Body of pancreas (tissue), 4 donors: Measurements from ENCODE around the gene TXNDC5.

Source experiments
- POLR2A ChIP-seq, 3 donors: fragments of 450-650 bp; IDR thresholded peaks; one replicate each; pipeline ENCODE4 v1.6.1; 2016; ENCODE audit warnings: antibody characterized with exemption in 3 of 3, mild to moderate bottlenecking in 2 of 3
- TF ChIP-seq, protein P1 (sequence below), 7 experiments: fragments of 450-650 bp in 4 of 7; fragments of 200-600 bp in 3 of 7; sonication (generic) in 3 of 7; IDR thresholded peaks; one replicate each; pipeline ENCODE4 v1.5.1; 2016 to 2019; ENCODE audit warnings: antibody characterized with exemption in 7 of 7

DNA sequence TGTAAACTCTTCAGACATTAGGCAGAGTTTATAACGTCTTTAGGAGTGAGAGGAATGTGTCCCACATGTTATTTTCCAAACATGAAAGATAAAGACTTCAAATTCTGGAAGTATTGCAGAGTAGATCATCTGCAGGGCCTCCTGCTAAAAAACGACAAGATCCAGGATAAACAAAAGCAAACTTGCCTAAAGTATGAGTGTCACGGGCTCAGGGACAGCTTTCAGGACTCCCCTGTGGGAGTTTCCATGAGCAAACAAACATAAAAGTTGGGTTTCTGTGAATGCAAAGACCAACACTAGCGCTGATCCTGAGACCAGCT, 76.9 kb downstream of the TXNDC5 start:
- TF ChIP-seq POLR2A (IDR thresholded peaks at IDR 0.05), result no peak
- TF ChIP-seq, protein P1, sequence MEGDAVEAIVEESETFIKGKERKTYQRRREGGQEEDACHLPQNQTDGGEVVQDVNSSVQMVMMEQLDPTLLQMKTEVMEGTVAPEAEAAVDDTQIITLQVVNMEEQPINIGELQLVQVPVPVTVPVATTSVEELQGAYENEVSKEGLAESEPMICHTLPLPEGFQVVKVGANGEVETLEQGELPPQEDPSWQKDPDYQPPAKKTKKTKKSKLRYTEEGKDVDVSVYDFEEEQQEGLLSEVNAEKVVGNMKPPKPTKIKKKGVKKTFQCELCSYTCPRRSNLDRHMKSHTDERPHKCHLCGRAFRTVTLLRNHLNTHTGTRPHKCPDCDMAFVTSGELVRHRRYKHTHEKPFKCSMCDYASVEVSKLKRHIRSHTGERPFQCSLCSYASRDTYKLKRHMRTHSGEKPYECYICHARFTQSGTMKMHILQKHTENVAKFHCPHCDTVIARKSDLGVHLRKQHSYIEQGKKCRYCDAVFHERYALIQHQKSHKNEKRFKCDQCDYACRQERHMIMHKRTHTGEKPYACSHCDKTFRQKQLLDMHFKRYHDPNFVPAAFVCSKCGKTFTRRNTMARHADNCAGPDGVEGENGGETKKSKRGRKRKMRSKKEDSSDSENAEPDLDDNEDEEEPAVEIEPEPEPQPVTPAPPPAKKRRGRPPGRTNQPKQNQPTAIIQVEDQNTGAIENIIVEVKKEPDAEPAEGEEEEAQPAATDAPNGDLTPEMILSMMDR (IDR thresholded peaks at IDR 0.05), result no peak
